ENCODE results near the gene CRTC1.

DNA sequence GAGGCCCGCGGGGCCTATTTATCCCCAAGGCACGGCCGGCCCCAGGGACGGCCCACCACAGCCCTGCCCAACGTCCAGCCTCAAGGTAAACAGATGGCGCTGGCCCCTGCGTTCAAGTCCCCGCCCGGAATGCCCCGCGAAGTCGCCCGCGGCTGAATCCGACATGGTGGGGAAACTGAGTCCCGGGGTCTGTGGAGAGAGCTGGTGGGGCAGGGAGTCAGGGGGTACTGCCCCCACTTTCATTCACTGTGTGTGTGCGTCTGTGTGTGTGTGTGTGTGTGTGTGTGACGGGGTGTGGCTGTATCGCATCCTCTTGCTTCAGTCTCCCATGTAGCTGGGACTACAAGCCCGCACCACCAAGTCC lies 107.8 kb downstream of the CRTC1 start:
- TF ChIP-seq CTCF (IDR thresholded peaks at IDR 0.05; ENCODE audit: low read depth, low read length, poor library complexity, severe bottlenecking) (no peak), EZH2phosphoT487 (IDR thresholded peaks at IDR 0.05; ENCODE audit: borderline replicate concordance, low read length) (no peak)

All from DOHH2 (cell line).